ENCODE measurements around the gene MYL12A.

DNA sequence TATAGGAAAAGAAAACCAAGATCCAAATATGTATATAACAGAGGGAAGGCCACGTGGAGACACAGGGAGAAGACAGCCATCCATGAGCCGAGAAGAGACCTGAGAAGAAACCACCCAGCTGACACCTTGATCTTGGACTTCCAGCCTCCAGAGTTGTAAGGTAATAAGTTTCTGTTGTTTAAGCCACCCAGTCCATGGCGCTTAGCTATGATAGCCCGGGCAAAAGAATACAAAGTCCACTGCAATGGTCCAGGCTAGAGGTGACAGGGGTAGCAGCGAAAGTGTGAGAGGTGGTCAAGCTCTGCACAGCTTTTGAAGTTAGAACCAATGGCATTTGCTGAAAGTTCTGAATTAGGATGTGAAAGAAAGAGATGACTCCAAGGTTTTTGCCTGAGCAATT, 30.6 kb upstream of the MYL12A start:
- peak in 1 of 2 donors; percentile 28 for TF ChIP-seq JUND (IDR thresholded peaks at IDR 0.05)
- no peak for TF ChIP-seq CTCF (IDR thresholded peaks at IDR 0.05; ENCODE audit: low read depth, low read length, missing input control)
- no peak for TF ChIP-seq EGR1 (IDR thresholded peaks at IDR 0.05; ENCODE audit: low read depth in 2 of 2)
- TF ChIP-seq HNF4A (conservative IDR thresholded peaks at IDR 0.05): peak; percentile 70 to 86
- no peak for TF ChIP-seq ATF3 (IDR thresholded peaks at IDR 0.05)
- TF ChIP-seq FOXA1 (IDR thresholded peaks at IDR 0.05): no peak

All from liver (tissue), 3 donors.